GM10248 (cell line): ENCODE results near the gene HBG2.

Experiments
- CTCF ChIA-PET: fragments of 300-600 bp; sonication (Branson Sonifier 250); formaldehyde crosslinking; extraction: SDS; loops from one replicate; lab custom pipeline; 2021; ENCODE audit warnings: antibody characterized with exemption; lab: Yijun Ruan, JAX
- POLR2A ChIA-PET: fragments of 350-650 bp; sonication (Branson Sonifier 250); formaldehyde crosslinking; extraction: SDS; loops from one replicate; lab custom pipeline; 2020; ENCODE audit warnings: antibody characterized with exemption; lab: Yijun Ruan, JAX
- DNase-seq: peaks from one replicate; pipeline ENCODE4 v3.0.0; 2012; ENCODE audit errors: extremely low spot score
- TF ChIP-seq, protein P1 (sequence below): IDR thresholded peaks from 2 replicates; pipeline ENCODE4 v1.5.1; 2012; ENCODE audit warnings: mild to moderate bottlenecking, low read depth; ENCODE audit errors: extremely low read depth, missing control alignments, control extremely low read depth

HBG2 gene

DNA sequence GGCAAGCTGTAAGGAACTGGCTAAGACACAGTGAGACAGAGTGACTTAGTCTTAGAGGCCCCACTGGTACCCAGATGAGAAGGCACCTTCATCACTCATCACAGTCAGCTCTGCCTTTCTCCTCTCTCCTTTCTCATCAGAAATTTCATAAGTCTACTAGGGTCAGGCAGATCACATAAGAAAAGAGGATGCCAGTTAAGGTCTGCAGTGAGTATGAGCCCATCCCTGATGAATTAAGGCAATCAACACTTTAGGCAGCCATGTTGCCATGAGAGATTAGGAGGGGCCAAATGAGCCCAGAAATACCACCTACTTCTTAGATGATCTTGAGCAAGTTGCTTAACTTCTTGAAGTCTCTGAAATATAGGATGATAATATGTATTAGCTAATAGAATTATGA lies 27.0 kb upstream of the HBG2 start:
- TF ChIP-seq, protein P1, sequence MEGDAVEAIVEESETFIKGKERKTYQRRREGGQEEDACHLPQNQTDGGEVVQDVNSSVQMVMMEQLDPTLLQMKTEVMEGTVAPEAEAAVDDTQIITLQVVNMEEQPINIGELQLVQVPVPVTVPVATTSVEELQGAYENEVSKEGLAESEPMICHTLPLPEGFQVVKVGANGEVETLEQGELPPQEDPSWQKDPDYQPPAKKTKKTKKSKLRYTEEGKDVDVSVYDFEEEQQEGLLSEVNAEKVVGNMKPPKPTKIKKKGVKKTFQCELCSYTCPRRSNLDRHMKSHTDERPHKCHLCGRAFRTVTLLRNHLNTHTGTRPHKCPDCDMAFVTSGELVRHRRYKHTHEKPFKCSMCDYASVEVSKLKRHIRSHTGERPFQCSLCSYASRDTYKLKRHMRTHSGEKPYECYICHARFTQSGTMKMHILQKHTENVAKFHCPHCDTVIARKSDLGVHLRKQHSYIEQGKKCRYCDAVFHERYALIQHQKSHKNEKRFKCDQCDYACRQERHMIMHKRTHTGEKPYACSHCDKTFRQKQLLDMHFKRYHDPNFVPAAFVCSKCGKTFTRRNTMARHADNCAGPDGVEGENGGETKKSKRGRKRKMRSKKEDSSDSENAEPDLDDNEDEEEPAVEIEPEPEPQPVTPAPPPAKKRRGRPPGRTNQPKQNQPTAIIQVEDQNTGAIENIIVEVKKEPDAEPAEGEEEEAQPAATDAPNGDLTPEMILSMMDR: no peak
- CTCF ChIA-PET: interaction anchor here (1.7 kb wide), 1 partner anchor 9 kb away, joined by 7 read pairs; no protein-coding TSS in a partner anchor
- POLR2A ChIA-PET: no interaction called here

DNA sequence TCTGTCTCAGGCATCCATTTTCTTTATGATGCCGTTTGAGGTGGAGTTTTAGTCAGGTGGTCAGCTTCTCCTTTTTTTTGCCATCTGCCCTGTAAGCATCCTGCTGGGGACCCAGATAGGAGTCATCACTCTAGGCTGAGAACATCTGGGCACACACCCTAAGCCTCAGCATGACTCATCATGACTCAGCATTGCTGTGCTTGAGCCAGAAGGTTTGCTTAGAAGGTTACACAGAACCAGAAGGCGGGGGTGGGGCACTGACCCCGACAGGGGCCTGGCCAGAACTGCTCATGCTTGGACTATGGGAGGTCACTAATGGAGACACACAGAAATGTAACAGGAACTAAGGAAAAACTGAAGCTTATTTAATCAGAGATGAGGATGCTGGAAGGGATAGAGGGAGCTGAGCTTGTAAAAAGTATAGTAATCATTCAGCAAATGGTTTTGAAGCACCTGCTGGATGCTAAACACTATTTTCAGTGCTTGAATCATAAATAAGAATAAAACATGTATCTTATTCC lies 26.1 kb upstream of the HBG2 start:
- peak; percentile 53 for DNase-seq
- CTCF ChIA-PET: interaction anchor here (1.1 to 1.7 kb wide), 2 partner anchors 10 to 16 kb away, joined by 4 to 7 read pairs; no protein-coding TSS in a partner anchor
- TF ChIP-seq, protein P1: no peak
- POLR2A ChIA-PET: no interaction called here

More for the DNA sequence above, 27.0 kb upstream of the HBG2 start:
- DNase-seq: no peak

DNA sequence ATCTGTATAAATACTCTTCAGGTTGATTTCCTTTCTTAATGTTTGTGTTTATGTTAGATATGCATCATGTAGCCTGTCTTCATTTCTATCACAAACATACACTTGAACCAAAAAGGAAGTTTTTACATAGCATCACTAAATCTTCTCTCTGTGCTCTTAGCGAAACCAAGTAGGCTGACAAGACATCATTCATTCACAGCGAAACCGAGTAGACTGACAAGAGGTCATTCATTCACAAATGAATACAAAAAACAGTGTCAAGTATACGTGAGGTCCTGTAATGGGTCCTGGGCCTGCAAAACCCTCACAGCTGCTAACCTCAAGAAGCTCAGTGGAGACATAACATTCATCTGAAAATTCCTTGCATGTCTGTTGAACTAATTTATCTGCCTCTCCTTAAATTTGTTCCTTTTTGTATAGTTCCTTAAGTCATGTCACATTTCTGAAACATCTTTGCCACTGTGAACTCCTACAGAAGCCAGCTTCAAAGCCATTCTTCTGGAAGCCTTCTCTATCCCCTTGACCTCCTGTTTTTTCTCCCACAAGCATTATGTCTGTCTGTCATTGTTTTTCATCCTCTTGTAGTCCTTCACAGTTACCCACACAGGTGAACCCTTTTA lies 25.0 kb upstream of the HBG2 start:
- ChIA-PET CTCF (interaction anchor here (1.1 kb wide), 1 partner anchor 17 kb away, joined by 4 read pairs; no protein-coding TSS in a partner anchor), POLR2A (no interaction called here)
- TF ChIP-seq, protein P1: no peak
- DNase-seq: no peak

DNA sequence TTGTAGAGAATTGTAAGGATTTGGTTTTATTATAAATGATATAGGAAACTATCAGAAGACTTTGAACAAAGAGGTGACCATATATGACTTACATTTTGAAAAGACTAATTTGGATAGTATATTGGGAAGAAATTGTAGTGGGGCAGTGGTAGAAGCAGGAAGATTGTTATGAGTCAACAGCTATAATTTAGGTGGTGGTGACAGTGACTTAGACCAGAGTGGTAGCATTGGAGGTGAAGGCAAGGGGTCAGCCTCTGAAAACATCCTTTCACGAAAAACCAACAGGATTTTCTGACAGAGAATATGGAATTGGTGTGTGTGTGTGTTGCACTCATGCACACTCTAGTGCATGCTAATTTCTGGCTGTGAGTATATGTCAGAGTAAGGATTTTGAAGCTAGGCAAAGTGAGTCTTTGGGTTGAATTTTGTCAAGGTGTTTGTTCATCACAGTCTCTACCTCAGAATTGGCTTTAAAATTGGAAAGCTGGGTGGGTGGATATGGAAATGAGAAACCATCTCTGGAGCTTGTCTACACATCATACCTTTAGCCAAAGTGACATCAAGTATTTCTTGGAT lies 23.3 kb upstream of the HBG2 start:
- ChIA-PET CTCF (interaction anchor here (1.0 to 1.4 kb wide), 3 partner anchors 11 to 18 kb away, joined by 3 to 4 read pairs (median 3); no protein-coding TSS in a partner anchor), POLR2A (no interaction called here)
- DNase-seq: no peak
- TF ChIP-seq, protein P1: no peak

DNA sequence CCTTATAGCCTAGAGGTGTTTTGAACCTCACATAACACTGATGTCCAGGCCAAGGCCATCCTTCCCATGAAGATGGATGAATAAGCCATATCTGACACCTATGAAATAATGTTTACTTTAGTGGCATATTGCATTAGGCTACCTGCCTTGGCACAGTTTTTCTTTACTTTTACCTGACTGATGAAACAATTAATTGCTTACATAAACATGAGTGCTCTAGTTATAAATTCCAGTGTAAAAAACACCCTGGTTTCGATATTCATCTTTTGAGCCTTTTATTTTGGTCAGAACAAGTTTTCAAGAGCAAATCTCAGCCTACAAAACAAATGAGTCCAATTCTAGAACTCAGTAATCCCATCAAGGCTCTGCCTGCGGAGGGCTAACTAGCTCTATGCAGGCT lies 22.1 kb upstream of the HBG2 start:
- DNase-seq: no peak
- ChIA-PET CTCF (no interaction called here), POLR2A (no interaction called here)
- TF ChIP-seq, protein P1: no peak

DNA sequence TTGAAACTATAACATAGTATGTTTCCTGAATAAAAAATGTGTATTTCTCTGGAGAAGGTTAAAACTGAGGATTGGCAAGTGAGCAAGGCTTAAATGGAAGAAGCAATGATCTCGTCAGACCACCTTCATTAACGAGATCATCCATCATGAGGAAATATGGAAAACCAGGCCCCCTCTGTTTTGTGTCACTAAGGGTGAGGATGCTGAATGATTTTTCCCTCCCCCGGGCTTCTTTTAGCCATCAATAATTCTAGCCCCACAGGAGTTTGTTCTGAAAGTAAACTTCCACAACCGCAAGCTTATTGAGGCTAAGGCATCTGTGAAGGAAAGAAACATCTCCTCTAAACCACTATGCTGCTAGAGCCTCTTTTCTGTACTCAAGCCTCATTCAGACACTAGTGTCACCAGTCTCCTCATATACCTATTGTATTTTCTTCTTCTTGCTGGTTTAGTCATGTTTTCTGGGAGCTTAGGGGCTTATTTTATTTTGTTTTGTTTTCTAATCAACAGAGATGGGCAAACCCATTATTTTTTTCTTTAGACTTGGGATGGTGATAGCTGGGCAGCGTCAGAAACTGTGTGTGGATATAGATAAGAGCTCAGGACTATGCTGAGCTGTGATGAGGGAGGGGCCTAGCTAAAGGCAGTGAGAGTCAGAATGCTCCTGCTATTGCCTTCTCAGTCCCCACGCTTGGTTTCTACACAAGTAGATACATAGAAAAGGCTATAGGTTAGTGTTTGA lies 21.0 kb upstream of the HBG2 start:
- TF ChIP-seq, protein P1: no peak
- no peak for DNase-seq
- POLR2A ChIA-PET: no interaction called here
- CTCF ChIA-PET: interaction anchor here (1.7 kb wide), 1 partner anchor 11 kb away, joined by 4 read pairs; no protein-coding TSS in a partner anchor
